NB4 (cell line): Measurements from ENCODE around the gene TMEM258.

ENCODE experiments used
- DNase-seq: peaks from one replicate; pipeline ENCODE4 v3.0.0; 2010; ENCODE audit warnings: low read depth
- H3K4me3 ChIP-seq: one replicate; pipeline ENCODE4 v1.5.1; 2011; ENCODE audit warnings: mild to moderate bottlenecking, low read depth, low read length, moderate library complexity
- MAX ChIP-seq: IDR thresholded peaks from 2 replicates; pipeline ENCODE4 v1.6.1; 2011; ENCODE audit warnings: low read depth, low read length
- MYC ChIP-seq: IDR thresholded peaks from 2 replicates; pipeline ENCODE4 v1.6.1; 2011; ENCODE audit warnings: low read depth, low read length
- POLR2A ChIP-seq: IDR thresholded peaks from 2 replicates; pipeline ENCODE4 v1.6.1; 2011; ENCODE audit warnings: mild to moderate bottlenecking; ENCODE audit not compliant: insufficient read length; ENCODE audit errors: extremely low read depth
- TF ChIP-seq, protein P1 (sequence below): IDR thresholded peaks from one replicate; pipeline ENCODE4 v1.5.1; 2012; ENCODE audit warnings: low read depth, low read length

Gene TMEM258

GRCh38 chr11:61776561-61777075, 15.8 kb downstream of the TMEM258 start:
- peak; percentile 89 for DNase-seq
- TF ChIP-seq, protein P1, sequence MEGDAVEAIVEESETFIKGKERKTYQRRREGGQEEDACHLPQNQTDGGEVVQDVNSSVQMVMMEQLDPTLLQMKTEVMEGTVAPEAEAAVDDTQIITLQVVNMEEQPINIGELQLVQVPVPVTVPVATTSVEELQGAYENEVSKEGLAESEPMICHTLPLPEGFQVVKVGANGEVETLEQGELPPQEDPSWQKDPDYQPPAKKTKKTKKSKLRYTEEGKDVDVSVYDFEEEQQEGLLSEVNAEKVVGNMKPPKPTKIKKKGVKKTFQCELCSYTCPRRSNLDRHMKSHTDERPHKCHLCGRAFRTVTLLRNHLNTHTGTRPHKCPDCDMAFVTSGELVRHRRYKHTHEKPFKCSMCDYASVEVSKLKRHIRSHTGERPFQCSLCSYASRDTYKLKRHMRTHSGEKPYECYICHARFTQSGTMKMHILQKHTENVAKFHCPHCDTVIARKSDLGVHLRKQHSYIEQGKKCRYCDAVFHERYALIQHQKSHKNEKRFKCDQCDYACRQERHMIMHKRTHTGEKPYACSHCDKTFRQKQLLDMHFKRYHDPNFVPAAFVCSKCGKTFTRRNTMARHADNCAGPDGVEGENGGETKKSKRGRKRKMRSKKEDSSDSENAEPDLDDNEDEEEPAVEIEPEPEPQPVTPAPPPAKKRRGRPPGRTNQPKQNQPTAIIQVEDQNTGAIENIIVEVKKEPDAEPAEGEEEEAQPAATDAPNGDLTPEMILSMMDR, result peak; percentile 97
- TF ChIP-seq MAX (no peak), MYC (peak; percentile 53; the same call in 1 of the 2 replicates)

GRCh38 chr11:61775606-61776554, 16.5 kb downstream of the TMEM258 start:
- TF ChIP-seq POLR2A (no peak), MYC (no peak), MAX (no peak)
- TF ChIP-seq, protein P1, result no peak
- H3K4me3 ChIP-seq, result no peak overlapping the region
- peak; percentile 43 for DNase-seq

More at GRCh38 chr11:61776561-61777075, 15.8 kb downstream of the TMEM258 start:
- H3K4me3 ChIP-seq, result no peak overlapping the region

DNA sequence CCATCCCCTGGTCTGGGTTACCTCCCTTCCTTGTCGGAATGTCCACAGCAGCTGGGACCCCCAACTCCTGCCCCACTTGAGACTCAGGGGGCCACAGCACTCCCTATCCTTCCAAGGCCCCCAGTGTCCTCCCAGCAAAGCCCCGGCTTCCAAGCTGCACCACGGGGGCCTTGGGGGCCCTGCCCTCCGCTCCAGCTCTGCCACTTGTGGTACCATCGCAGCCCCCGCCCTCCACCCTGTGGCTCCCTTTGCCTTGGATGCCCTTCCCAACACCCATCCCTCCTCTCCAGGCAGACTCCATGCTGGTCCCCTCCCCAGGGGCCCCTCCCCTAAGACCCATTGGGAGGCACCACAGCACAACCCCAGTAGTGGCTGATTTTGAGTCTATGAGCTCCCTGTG, 17.3 kb downstream of the TMEM258 start:
- no peak overlapping the region for H3K4me3 ChIP-seq
- TF ChIP-seq MYC, result no peak
- no peak for TF ChIP-seq MAX
- TF ChIP-seq POLR2A, result no peak
- TF ChIP-seq, protein P1, result no peak
- no peak for DNase-seq

GRCh38 chr11:61774411-61774810, 18.0 kb downstream of the TMEM258 start:
- TF ChIP-seq, protein P1, result no peak
- no peak for TF ChIP-seq MYC
- TF ChIP-seq MAX, result no peak
- no peak for TF ChIP-seq POLR2A
- no peak overlapping the region for H3K4me3 ChIP-seq
- DNase-seq, result no peak

DNA sequence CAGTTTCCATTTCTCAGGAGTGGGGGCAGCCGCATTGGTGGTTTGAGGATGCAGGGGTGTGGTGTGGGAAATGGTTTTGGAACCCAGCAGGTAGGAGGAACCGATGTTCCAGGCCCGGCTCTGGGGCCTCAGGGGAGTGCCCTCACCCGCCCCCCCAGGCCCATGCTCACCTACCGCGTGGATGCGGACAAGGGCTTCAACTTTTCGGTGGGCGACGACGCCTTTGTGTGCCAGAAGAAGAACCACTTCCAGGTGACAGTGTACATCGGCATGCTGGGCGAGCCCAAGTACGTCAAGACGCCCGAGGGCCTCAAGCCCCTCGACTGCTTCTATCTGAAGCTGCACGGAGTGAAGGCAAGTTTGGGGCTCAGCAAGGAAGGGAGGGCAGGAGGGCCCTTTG, 18.6 kb downstream of the TMEM258 start:
- H3K4me3 ChIP-seq, result no peak overlapping the region
- no peak for DNase-seq
- TF ChIP-seq POLR2A (no peak), MAX (no peak), MYC (no peak)
- TF ChIP-seq, protein P1, result no peak
